GM23338 (cell line): ENCODE results near the gene HIVEP3. TPM values are rescaled to one million over a fixed set of nuclear protein-coding genes. Genes with fewer than 3 reads are reported as not detected.

Experiments
- ATAC-seq: fragments of 200-7000 bp; cut with Tn5 transposase; 3 replicates; pipeline ENCODE4 v1.9.1; 2020
- DNase-seq: peaks from one replicate; pipeline ENCODE4 v3.0.0-alpha.2; 2015; ENCODE audit warnings: low spot score
- H2AFZ ChIP-seq: fragments of 200-600 bp; sonication (generic); 2 replicates; pipeline ENCODE4 v1.8.0; 2016; ENCODE audit warnings: antibody characterized with exemption, mild to moderate bottlenecking, moderate library complexity
- H3F3A ChIP-seq: fragments of 200-600 bp; sonication (generic); replicated peaks from 2 replicates; pipeline ENCODE4 v1.8.0; 2017; ENCODE audit warnings: antibody characterized with exemption, mixed run types, low read depth
- H3K27ac ChIP-seq: fragments of 200-600 bp; sonication (generic); 2 replicates; pipeline ENCODE4 v1.6.1; 2016; ENCODE audit warnings: low read depth
- H3K27me3 ChIP-seq: fragments of 200-600 bp; sonication (generic); 2 replicates; pipeline ENCODE4 v1.8.0; 2016; ENCODE audit warnings: mild to moderate bottlenecking, mixed run types, moderate library complexity; ENCODE audit not compliant: insufficient read depth
- H3K36me3 ChIP-seq: fragments of 200-600 bp; sonication (generic); 2 replicates; pipeline ENCODE4 v1.8.0; 2016; ENCODE audit warnings: mild to moderate bottlenecking; ENCODE audit not compliant: insufficient read depth
- H3K4me1 ChIP-seq: fragments of 200-600 bp; sonication (generic); 2 replicates; pipeline ENCODE4 v1.8.0; 2016; ENCODE audit warnings: mild to moderate bottlenecking, moderate library complexity; ENCODE audit not compliant: insufficient read depth
- H3K4me2 ChIP-seq: fragments of 200-600 bp; sonication (generic); 2 replicates; pipeline ENCODE4 v1.7.1; 2017; ENCODE audit warnings: mixed run types
- H3K4me3 ChIP-seq: fragments of 200-600 bp; sonication (generic); 2 replicates; pipeline ENCODE4 v1.6.1; 2016; ENCODE audit warnings: mixed run types
- H3K79me2 ChIP-seq: fragments of 200-600 bp; sonication (generic); replicated peaks from 2 replicates; pipeline ENCODE4 v1.8.0; 2017; ENCODE audit warnings: mild to moderate bottlenecking; ENCODE audit not compliant: insufficient read depth
- H3K9me2 ChIP-seq: fragments of 200-600 bp; sonication (generic); 2 replicates; pipeline ENCODE4 v1.8.0; 2017; ENCODE audit not compliant: insufficient read depth
- H4K20me1 ChIP-seq: fragments of 200-600 bp; sonication (generic); replicated peaks from 2 replicates; pipeline ENCODE4 v1.8.0; 2017; ENCODE audit warnings: mild to moderate bottlenecking; ENCODE audit not compliant: insufficient read depth
- H3K27ac Mint-ChIP-seq: 2 replicates; pipeline ENCODE4 v1.8.0; 2020; ENCODE audit warnings: inconsistent platforms, mild to moderate bottlenecking, moderate library complexity, mixed read lengths
- H3K27me3 Mint-ChIP-seq: 3 replicates; pipeline ENCODE4 v1.8.0; 2022; ENCODE audit warnings: low read depth, mild to moderate bottlenecking, moderate library complexity, mixed read lengths, inconsistent platforms; ENCODE audit not compliant: insufficient read depth, poor library complexity
- H3K36me3 Mint-ChIP-seq: 3 replicates; pipeline ENCODE4 v1.8.0; 2021; ENCODE audit warnings: low read depth, mild to moderate bottlenecking, inconsistent platforms, moderate library complexity, mixed read lengths
- H3K4me1 Mint-ChIP-seq: 3 replicates; pipeline ENCODE4 v1.8.0; 2020; ENCODE audit warnings: mild to moderate bottlenecking, inconsistent platforms, mixed read lengths
- H3K4me3 Mint-ChIP-seq: 3 replicates; pipeline ENCODE4 v1.8.0; 2021; ENCODE audit warnings: moderate library complexity, mild to moderate bottlenecking, inconsistent platforms, mixed read lengths
- H3K9me3 Mint-ChIP-seq: 3 replicates; pipeline ENCODE4 v1.8.0; 2020; ENCODE audit warnings: moderate library complexity, mild to moderate bottlenecking, inconsistent platforms, mixed read lengths
- CREB1 ChIP-seq: fragments of 250-450 bp; sonication (Bioruptor Pico); IDR thresholded peaks from 2 replicates; pipeline ENCODE4 v1.5.0; 2020; ENCODE audit warnings: low read depth, mild to moderate bottlenecking, moderate library complexity
- EZH2 ChIP-seq: fragments of 200-600 bp; sonication (generic); IDR thresholded peaks from one replicate; pipeline ENCODE4 v1.8.0; 2017; ENCODE audit warnings: antibody characterized with exemption, mild to moderate bottlenecking, low read depth; ENCODE audit not compliant: unreplicated experiment
- JUNB ChIP-seq: IDR thresholded peaks from one replicate; pipeline ENCODE4 v1.6.1; 2016; ENCODE audit warnings: antibody characterized with exemption; ENCODE audit not compliant: unreplicated experiment
- NANOG ChIP-seq: IDR thresholded peaks from 2 replicates; pipeline ENCODE4 v1.6.1; 2016; ENCODE audit warnings: antibody characterized with exemption, borderline replicate concordance
- POLR2AphosphoS5 ChIP-seq: IDR thresholded peaks from 2 replicates; pipeline ENCODE4 v1.6.1; 2016; ENCODE audit warnings: antibody characterized with exemption, low read depth
- STAT1 ChIP-seq: IDR thresholded peaks from one replicate; pipeline ENCODE4 v1.6.1; 2016; ENCODE audit warnings: antibody characterized with exemption; ENCODE audit not compliant: unreplicated experiment
- ZNF114 ChIP-seq: fragments of 250-450 bp; sonication (Bioruptor Pico); IDR thresholded peaks from 2 replicates; pipeline ENCODE4 v1.5.0; 2020; ENCODE audit warnings: mild to moderate bottlenecking, moderate library complexity
- ZNF331 ChIP-seq: fragments of 250-450 bp; sonication (Bioruptor Pico); IDR thresholded peaks from 2 replicates; pipeline ENCODE4 v1.5.0; 2020; ENCODE audit warnings: low read depth, mild to moderate bottlenecking, moderate library complexity
- polyA plus RNA-seq: library from polyadenylated mRNA; unstranded; fragments of >200 nt; fragmentation: Nextera tagmentation; extraction: Ambion mirVana; gene quantifications from 2 replicates; pipeline ENCODE4 v1.2.1, GENCODE V29; 2016
- total RNA-seq: library from RNA; depleted of rRNA; stranded (reverse); fragments of >200 nt; shearing (Covaris generic); gene quantifications from 2 replicates; pipeline ENCODE4 v1.2.3, GENCODE V29; 2014
- TF ChIP-seq, protein P1 (sequence below): fragments of 250-450 bp; sonication (Bioruptor Pico); IDR thresholded peaks from 2 replicates; pipeline ENCODE4 v1.5.0; 2020; ENCODE audit warnings: mild to moderate bottlenecking, moderate library complexity
- TF ChIP-seq, protein P2 (sequence below), 2 experiments: fragments of 200-600 bp in 1 of 2; sonication (generic) in 1 of 2; conservative IDR thresholded peaks; 2 replicates each; pipeline versions ENCODE4 v1.5.1 to v1.6.1; 2016 to 2017; ENCODE audit warnings: antibody characterized with exemption in 2 of 2, low read depth in 2 of 2, mild to moderate bottlenecking in 2 of 2, moderate library complexity in 1 of 2
- TF ChIP-seq, protein P3 (sequence below): IDR thresholded peaks from one replicate; pipeline ENCODE4 v1.6.1; 2018; ENCODE audit warnings: antibody characterized with exemption; ENCODE audit not compliant: unreplicated experiment
- TF ChIP-seq, protein P4 (sequence below): IDR thresholded peaks from 2 replicates; pipeline ENCODE4 v1.6.1; 2016; ENCODE audit warnings: antibody characterized with exemption

The HIVEP3 gene
- total and polyA plus RNA-seq, 2 experiments from 2014 or later: 0.14 to 0.24 TPM

DNA sequence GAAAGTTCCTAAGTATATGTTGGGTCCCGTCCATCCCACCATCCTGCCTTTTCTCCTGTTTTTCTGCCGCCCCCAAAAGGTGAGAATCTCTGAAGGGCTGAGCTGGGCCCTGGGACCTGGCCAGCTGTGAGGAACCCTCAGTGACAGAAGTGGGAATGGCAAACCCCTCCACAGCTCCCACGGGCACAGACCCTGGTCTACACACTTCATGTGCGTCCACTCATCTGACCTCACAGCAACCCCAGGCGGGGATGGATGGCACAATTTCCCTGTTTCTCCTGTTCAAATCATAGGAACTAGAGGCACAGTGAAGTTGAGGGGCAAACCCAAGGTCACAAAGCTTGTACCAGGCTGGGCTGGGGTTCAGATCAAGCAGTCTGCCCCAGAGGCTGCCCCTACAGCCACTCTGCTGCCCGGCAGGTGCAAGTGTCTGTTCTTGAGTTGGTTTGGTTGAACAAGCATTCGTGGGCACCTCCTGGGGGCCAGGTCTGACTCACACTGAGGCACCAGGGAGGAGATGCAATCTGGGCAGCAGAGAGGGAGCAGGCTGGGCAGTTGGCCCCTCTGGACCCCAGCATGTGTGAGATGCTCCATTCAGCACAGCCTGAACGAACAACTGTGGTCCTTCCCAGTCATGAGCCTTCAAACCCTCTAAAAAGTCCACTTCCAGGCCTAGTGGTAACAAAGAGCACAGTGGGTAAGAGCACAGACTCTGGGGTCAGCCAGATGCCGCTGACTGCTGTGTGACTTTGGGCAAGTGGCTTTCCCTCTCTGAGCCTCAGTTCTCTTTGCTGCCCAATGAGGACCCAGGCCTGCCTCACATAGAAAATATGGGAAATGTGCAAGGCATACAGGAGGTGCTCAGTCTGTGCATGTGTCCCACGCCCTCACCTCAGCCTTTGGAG lies 438.3 kb downstream of the HIVEP3 start (continued):
- TF ChIP-seq, protein P1, sequence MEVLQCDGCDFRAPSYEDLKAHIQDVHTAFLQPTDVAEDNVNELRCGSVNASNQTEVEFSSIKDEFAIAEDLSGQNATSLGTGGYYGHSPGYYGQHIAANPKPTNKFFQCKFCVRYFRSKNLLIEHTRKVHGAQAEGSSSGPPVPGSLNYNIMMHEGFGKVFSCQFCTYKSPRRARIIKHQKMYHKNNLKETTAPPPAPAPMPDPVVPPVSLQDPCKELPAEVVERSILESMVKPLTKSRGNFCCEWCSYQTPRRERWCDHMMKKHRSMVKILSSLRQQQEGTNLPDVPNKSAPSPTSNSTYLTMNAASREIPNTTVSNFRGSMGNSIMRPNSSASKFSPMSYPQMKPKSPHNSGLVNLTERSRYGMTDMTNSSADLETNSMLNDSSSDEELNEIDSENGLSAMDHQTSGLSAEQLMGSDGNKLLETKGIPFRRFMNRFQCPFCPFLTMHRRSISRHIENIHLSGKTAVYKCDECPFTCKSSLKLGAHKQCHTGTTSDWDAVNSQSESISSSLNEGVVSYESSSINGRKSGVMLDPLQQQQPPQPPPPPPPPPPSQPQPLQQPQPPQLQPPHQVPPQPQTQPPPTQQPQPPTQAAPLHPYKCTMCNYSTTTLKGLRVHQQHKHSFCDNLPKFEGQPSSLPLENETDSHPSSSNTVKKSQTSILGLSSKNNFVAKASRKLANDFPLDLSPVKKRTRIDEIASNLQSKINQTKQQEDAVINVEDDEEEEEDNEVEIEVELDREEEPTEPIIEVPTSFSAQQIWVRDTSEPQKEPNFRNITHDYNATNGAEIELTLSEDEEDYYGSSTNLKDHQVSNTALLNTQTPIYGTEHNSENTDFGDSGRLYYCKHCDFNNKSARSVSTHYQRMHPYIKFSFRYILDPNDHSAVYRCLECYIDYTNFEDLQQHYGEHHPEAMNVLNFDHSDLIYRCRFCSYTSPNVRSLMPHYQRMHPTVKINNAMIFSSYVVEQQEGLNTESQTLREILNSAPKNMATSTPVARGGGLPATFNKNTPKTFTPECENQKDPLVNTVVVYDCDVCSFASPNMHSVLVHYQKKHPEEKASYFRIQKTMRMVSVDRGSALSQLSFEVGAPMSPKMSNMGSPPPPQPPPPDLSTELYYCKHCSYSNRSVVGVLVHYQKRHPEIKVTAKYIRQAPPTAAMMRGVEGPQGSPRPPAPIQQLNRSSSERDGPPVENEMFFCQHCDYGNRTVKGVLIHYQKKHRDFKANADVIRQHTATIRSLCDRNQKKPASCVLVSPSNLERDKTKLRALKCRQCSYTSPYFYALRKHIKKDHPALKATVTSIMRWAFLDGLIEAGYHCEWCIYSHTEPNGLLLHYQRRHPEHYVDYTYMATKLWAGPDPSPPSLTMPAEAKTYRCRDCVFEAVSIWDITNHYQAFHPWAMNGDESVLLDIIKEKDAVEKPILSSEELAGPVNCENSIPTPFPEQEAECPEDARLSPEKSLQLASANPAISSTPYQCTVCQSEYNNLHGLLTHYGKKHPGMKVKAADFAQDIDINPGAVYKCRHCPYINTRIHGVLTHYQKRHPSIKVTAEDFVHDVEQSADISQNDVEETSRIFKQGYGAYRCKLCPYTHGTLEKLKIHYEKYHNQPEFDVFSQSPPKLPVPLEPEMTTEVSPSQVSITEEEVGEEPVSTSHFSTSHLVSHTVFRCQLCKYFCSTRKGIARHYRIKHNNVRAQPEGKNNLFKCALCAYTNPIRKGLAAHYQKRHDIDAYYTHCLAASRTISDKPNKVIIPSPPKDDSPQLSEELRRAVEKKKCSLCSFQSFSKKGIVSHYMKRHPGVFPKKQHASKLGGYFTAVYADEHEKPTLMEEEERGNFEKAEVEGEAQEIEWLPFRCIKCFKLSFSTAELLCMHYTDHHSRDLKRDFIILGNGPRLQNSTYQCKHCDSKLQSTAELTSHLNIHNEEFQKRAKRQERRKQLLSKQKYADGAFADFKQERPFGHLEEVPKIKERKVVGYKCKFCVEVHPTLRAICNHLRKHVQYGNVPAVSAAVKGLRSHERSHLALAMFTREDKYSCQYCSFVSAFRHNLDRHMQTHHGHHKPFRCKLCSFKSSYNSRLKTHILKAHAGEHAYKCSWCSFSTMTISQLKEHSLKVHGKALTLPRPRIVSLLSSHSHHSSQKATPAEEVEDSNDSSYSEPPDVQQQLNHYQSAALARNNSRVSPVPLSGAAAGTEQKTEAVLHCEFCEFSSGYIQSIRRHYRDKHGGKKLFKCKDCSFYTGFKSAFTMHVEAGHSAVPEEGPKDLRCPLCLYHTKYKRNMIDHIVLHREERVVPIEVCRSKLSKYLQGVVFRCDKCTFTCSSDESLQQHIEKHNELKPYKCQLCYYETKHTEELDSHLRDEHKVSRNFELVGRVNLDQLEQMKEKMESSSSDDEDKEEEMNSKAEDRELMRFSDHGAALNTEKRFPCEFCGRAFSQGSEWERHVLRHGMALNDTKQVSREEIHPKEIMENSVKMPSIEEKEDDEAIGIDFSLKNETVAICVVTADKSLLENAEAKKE (CRISPR knock-in tag): no peak
- TF ChIP-seq, protein P2, sequence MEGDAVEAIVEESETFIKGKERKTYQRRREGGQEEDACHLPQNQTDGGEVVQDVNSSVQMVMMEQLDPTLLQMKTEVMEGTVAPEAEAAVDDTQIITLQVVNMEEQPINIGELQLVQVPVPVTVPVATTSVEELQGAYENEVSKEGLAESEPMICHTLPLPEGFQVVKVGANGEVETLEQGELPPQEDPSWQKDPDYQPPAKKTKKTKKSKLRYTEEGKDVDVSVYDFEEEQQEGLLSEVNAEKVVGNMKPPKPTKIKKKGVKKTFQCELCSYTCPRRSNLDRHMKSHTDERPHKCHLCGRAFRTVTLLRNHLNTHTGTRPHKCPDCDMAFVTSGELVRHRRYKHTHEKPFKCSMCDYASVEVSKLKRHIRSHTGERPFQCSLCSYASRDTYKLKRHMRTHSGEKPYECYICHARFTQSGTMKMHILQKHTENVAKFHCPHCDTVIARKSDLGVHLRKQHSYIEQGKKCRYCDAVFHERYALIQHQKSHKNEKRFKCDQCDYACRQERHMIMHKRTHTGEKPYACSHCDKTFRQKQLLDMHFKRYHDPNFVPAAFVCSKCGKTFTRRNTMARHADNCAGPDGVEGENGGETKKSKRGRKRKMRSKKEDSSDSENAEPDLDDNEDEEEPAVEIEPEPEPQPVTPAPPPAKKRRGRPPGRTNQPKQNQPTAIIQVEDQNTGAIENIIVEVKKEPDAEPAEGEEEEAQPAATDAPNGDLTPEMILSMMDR (conservative IDR thresholded peaks at IDR 0.05; ENCODE audit: low read depth in 2 of 2): no peak
- TF ChIP-seq ZNF331 (CRISPR knock-in tag): no peak

DNA sequence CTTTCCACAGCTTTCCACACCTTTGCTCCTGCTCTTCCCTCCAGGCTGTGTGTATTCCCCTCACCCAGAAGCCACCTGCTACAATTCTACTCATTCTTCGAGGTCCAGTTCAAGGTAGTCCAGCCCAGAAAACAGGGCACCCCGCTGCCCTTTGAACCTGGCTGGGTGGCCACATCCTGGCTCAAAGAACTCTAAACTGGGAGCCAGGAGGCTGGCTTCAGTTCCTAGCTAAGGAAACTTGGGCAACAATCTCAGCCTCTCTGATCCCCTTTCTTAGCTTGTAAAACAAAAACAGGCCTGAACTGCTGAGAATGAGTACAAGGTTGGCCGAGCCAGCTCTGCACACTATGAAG lies 438.9 kb downstream of the HIVEP3 start:
- Histone ChIP-seq H3K36me3 (no peaks in the 10 kb centered on the region), H3K4me2 (no peak overlapping the region), H4K20me1 (no peaks in the 10 kb centered on the region), H3K79me2 (no peaks in the 10 kb centered on the region), H3K4me1 (no peaks in the 10 kb centered on the region), H3K27ac (no peak overlapping the region), H2AFZ (no peak overlapping the region), H3K27me3 (no peaks in the 10 kb centered on the region), H3K9me2 (no peaks in the 10 kb centered on the region), H3F3A (no peaks in the 10 kb centered on the region), H3K4me3 (no peak overlapping the region)
- no peak overlapping the region for H3K4me3 Mint-ChIP-seq
- peaks cover 8% of the 10 kb centered on the region for H3K27me3 Mint-ChIP-seq
- ATAC-seq: no peak
- no peaks in the 10 kb centered on the region for H3K36me3 Mint-ChIP-seq
- H3K9me3 Mint-ChIP-seq: no peaks in the 10 kb centered on the region
- no peak for DNase-seq
- no peak overlapping the region for H3K27ac Mint-ChIP-seq
- peaks cover 21% of the 10 kb centered on the region for H3K4me1 Mint-ChIP-seq
- TF ChIP-seq, protein P3, sequence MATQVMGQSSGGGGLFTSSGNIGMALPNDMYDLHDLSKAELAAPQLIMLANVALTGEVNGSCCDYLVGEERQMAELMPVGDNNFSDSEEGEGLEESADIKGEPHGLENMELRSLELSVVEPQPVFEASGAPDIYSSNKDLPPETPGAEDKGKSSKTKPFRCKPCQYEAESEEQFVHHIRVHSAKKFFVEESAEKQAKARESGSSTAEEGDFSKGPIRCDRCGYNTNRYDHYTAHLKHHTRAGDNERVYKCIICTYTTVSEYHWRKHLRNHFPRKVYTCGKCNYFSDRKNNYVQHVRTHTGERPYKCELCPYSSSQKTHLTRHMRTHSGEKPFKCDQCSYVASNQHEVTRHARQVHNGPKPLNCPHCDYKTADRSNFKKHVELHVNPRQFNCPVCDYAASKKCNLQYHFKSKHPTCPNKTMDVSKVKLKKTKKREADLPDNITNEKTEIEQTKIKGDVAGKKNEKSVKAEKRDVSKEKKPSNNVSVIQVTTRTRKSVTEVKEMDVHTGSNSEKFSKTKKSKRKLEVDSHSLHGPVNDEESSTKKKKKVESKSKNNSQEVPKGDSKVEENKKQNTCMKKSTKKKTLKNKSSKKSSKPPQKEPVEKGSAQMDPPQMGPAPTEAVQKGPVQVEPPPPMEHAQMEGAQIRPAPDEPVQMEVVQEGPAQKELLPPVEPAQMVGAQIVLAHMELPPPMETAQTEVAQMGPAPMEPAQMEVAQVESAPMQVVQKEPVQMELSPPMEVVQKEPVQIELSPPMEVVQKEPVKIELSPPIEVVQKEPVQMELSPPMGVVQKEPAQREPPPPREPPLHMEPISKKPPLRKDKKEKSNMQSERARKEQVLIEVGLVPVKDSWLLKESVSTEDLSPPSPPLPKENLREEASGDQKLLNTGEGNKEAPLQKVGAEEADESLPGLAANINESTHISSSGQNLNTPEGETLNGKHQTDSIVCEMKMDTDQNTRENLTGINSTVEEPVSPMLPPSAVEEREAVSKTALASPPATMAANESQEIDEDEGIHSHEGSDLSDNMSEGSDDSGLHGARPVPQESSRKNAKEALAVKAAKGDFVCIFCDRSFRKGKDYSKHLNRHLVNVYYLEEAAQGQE: no peak
- TF ChIP-seq, protein P4, sequence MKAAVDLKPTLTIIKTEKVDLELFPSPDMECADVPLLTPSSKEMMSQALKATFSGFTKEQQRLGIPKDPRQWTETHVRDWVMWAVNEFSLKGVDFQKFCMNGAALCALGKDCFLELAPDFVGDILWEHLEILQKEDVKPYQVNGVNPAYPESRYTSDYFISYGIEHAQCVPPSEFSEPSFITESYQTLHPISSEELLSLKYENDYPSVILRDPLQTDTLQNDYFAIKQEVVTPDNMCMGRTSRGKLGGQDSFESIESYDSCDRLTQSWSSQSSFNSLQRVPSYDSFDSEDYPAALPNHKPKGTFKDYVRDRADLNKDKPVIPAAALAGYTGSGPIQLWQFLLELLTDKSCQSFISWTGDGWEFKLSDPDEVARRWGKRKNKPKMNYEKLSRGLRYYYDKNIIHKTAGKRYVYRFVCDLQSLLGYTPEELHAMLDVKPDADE: no peak
- no peak for TF ChIP-seq CREB1 (CRISPR knock-in tag)
- no peak for TF ChIP-seq STAT1
- TF ChIP-seq ZNF114 (CRISPR knock-in tag): no peak
- no peak for TF ChIP-seq EZH2
- no peak for TF ChIP-seq POLR2AphosphoS5
- no peak for TF ChIP-seq JUNB
- TF ChIP-seq NANOG: no peak
